Hepatic stellate cell (primary cell): ENCODE data around the gene DTNBP1.
A peak's percentile ranks its signal among the peaks of the same experiment; 100 is the strongest.

ENCODE experiments used
- DNase-seq: peaks from one replicate; pipeline ENCODE4 v3.0.0; 2011; ENCODE audit warnings: low spot score

The DTNBP1 gene

DNA sequence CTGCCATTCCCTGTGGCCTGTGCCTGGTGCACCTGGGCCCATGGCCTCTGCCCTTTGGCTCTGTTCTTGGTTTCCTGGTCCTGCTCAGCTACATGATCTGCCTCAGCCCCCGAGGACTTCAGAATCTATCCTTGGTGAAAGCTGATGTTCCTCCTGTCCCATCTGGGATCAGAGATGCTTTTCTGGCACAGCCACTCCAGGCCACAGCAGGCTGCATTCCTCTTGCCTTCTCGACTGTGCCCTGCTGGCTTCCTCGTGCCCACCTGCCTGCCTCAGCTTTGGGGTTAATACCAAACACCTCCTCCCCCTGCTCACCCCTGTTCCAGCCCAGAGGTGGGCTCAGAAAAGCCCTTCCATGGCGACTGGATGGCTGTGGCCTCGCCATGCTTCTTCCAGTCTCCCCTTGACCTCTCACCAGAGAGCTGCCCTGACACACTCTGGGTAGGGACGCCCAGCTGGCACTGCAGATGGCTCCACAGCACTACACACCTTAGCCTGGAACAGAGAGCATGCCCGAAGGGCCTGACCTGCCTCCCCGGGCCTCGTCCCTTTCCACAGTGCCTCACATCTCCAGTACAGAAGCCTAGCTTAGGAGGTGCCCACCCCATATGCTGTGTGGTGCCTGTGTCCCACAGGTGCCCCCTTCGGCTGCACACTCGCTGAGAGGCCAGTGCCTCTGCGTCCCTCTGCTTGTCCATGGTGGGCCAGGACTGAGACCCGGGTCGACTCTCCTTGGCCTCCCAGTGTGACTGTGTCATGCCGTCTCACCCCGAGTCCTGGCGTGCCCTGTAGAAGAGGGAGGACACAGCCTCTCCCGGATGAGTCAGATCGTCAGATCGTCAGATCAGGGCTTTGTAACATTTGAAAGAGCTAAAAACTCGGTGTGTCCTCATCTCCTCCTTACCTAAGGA is 148.8 kb downstream of the DTNBP1 start:
- DNase-seq: no peak

DNA sequence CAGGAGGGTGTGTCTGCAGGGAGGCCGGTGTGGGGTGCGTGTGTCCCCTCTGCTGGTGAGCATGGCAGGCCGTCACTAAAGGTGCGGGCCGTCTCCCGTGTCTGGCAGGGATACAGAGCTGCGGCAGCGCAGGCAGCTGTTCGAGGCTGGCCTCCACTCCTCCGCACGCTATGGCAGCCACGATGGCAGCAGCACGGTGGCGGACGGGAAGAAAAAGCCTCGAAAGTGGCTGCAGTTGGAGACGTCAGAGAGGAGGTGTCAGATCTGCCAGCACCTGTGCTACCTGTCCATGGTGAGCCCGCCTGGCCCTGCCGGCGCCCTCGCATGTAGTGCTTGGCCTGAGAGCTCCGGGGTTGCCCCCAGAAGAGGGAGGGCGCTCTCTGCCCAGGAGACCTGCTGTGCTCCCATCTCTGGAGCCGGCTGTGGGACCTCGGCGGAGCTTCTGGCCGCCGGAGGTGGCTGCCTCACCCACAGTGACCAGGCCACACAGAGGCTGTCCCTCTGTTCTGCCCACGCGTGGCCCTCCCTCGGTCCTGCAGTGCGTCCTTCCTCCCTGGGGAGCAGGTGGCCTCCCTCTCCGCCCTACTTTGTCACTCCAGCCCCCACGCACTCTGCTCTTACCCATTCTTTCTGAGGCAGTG is 149.6 kb downstream of the DTNBP1 start:
- no peak for DNase-seq

DNA sequence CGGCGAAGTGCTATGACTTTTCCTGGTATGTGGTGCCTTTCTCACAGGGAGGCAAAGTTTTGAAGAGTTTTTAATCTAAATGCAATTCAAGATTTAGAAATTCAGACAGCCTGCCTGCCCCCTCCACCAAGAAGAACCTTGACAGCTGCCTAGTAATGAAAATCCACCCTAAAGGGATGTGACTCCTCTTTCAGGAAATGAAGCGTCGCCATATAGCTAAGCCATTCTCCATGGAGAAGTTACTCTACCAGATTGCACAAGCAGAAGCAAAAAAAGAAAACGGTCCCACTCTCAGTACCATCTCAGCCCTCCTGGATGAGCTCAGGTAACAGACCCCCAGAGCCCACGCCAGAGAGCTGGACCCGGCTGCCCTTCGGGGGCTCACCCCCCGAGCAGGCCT is 150.1 kb downstream of the DTNBP1 start:
- DNase-seq: no peak

DNA sequence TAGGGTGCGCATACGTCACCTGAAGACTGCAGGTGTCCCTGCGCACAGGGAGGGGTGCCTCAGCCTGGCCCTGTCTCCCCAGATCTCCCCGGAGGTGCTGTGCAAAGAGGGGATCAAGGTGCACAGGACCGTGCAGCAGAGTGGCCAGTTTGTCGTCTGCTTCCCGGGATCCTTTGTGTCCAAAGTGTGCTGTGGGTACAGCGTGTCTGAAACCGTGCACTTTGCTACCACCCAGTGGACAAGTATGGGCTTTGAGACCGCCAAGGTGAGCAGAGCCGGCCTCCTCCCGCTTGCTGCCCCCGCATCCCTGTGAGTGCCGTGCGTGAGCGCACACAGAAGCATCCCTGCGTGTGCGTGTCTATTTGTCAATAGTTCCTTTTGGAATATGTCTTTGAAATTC is 150.7 kb downstream of the DTNBP1 start:
- no peak for DNase-seq

DNA sequence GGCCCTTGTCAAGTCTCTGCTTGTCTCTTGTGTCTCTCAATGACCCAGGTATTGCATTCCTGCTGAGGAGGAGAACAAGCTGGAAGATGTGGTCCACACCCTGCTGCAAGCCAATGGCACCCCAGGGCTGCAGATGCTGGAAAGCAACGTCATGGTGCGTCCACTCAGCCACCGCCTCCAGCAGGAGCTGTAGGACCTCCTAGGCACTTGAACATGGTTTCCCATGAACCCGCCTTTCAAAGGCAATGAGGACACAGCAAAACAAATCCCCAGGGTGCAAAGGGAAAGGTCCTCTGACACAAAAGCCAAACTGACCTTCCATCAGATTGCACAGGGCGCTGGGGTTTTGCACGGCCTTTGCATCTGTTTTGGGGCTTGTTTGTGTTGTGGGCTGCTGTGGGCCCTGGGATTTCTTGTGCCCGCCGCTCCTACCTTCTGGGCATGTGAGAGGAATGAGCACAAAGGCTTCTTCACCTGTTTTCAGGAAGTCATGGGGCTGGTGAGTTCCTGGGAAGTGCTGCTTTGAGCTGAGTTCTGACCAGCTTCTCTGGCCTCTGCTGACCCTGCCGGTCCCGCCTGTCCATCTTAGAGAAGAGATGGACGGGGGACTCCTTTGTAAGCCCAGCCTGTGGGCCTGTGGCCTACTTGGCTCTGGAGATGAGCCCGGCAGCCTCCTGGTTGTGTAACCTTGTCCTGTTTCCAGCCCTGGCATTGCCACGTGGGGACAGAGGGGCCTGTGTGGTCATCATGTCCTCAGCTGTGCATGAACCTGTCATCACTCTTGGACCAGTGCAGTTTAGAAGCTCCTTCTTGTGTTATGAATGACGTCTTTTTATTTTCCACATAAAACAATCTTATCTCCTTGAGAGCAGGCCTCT is 151.3 kb downstream of the DTNBP1 start:
- DNase-seq: no peak

DNA sequence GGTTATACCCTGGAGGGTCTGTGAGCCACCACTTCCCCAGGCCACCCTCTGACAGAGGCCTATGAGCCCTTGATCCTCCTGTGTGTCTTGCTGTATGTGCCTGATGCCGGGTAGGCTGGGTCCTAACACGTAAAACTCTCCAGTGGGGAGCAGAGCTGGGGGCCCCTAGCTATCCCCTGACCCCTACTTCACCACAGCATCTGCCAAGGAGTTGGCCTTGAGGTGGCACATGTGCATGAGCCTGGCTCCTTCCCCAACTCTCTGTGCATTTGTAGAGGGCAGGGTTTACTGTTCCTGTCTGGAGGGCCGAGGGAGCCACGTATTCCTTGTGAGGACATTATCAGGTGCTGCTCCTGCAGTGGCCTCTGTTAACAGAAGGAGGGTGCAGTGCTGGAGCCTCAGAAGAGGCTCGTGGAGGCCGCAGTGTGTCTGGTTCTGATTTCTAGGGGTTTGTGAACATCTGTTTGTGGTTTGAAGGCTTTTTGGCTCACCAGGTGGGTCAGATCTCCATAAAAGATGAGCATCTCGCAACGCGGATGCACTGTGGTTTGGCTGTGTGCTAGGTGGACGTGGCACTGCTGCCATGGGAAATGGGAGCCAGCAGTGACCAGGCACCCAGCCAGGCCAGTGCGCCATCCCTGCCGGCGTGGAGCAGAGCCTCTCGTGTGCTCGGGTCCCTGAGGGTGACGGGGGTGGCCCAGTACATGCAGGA is 152.1 kb downstream of the DTNBP1 start:
- DNase-seq: no peak

DNA sequence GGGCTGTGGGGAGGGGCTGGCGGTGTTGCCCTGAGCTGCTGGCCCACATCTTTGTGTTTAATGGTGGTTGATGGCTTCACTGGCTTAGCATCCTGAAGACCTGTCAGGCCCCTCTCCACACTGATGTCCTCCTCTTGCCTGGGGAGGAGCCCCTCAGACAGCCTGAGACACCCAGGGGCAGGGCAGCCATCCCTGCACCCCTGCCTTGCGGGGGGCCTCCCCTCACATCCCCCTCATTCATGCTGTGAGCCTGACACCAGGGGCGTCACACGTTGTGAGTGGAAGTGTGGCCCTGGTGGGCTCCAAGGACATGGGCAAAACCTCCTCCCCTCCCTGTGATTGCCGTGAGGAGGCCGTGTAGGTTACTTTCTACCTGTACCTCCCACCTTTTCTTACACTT is 152.7 kb downstream of the DTNBP1 start:
- DNase-seq: no peak

DNA sequence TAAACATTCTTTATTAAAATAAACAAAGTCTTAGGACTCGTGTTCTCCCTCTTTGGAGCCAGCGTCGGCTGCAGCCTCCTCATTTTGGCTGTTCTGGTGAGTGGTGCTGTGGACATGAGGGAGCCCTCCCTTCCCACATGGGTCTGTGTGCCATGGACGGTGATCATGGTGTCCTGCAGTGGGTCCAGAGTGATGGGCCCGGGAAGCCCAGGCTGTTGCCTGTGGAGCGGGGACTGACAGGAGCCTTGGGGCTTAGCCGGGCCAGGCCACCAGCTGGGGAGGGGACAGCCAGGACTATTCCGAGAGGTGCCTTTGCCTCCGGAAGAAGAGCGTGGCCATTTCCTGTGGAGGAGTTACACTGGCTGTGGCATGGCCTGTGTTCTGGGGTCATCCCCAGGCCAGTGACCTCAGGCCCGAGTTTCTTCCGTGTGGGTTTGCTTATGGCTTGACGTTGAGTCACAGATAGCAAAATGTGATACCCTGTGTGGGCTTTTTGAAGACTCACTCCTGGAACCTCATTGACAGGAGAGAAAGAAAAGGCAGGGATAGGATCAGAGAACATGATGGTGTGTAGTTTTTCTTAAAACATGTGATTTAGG is 153.4 kb downstream of the DTNBP1 start:
- no peak for DNase-seq

DNA sequence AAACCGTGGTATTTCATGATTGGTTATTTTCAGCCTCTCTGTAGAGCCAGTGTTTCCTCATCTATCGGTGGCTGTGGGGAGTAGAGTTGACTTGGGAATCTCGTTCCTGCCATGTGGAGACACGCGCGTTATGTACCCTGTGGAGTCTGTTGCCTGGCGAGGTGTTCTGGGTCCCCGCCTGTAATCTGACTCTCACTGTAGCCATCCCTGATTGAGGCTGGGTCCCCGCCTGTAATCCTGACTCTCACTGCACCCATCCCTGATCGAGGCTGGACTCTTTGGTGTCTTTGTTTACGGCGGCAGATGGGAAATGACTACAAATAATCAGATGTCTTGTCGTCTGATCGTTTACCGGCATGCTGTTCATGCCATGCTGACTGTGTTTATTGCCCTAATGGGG is 153.9 kb downstream of the DTNBP1 start:
- no peak for DNase-seq

DNA sequence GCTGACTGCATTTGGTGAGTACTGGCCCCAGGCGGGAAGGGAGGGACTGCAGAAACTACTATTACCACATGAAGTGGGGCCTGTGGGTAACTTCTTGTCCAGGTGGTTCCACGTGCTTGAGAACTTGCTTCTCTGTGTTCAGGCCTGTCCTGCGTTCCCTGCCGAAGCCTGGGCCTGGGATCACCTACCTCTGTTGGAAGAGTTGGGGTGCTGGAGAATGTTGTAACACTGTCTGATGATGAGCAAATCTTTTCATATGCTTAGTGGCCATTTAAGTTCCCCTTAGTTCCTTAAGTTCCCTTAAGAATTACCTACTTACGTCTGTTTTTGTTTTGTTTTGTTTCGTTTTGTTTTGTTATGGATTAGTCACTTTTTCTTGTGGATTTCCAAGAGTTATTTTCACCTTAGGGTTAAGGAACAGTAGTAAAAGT is 154.4 kb downstream of the DTNBP1 start:
- no peak for DNase-seq

DNA sequence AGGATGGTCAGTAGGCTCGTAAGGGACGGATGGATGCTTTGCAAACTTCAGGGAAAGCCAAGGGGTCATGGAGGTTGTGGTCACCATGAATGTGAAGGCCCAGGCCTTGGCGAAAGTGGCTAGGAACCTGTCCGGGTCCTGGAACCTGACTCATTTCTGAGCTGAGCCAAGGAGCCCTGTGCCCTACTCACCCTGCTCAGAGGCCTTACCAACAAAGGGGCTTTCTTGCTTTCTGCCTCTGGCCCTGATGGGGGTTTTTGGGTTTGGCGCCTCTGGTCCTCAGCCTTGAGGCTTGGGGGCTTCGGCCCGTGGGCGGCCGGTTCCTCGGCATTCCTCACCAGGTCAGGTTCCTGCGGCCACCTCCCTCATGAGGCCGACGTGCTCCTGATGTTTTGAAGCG is 155.1 kb downstream of the DTNBP1 start:
- no peak for DNase-seq

DNA sequence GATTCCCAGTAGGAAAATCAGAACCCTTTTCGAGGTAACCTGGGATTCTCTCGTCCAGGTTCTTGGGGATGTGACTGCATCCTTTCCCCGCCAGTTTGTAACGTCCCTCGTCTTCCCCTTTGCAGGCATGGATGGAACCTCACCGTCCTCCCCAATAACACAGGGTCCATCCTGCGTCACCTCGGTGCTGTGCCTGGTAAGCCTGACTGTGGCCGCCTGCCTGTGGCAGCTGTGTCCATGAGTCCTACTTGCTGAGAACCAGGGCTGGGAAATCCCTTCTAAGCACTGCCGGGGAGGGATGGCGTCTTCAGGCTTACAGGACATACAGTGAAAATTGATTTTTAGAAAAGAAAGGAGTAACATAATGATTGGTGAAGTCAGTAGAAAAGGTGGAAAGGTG is 155.6 kb downstream of the DTNBP1 start:
- DNase-seq: no peak

DNA sequence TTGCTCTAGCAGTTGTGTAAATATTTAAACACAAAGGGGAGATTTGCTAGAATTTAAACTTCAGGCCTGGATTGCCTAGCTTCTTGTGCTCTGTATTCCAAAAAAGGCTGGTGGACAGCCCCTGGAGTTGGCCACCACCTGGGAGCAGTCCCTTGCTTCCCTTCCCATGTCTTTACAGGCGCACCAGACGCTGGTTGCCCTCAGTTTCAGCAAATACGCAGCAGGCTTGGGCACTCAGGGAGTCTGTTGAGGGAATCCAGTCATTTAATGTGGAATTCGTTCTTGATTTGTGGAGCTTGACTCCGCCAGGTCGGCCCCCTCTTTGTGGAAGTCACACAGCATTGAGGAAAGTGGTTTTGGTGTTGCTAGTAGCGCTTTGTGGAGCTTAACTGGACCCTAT is 156.8 kb downstream of the DTNBP1 start:
- DNase-seq: no peak

DNA sequence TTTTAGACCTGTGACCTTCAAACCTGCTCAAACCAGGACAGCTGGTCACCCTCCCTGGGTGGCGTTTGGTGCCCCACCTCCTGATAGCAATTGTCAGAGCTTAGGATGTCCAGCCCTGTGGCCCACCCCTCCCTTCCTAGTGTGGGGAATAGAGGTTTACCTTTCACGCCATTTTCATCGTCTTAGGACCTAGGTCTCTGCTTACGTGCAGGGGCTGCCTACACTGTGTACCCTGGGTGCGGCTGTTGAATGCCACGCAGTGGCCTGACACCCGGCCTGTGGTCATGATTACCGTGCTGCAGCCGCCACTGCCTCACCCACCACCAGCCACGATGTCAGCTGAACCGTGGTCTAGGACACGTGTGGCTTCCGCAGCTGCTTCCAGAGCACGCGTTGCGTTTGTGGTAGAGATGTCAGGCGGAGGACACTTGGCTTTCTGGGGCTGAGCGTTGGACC is 157.3 kb downstream of the DTNBP1 start:
- DNase-seq: no peak

DNA sequence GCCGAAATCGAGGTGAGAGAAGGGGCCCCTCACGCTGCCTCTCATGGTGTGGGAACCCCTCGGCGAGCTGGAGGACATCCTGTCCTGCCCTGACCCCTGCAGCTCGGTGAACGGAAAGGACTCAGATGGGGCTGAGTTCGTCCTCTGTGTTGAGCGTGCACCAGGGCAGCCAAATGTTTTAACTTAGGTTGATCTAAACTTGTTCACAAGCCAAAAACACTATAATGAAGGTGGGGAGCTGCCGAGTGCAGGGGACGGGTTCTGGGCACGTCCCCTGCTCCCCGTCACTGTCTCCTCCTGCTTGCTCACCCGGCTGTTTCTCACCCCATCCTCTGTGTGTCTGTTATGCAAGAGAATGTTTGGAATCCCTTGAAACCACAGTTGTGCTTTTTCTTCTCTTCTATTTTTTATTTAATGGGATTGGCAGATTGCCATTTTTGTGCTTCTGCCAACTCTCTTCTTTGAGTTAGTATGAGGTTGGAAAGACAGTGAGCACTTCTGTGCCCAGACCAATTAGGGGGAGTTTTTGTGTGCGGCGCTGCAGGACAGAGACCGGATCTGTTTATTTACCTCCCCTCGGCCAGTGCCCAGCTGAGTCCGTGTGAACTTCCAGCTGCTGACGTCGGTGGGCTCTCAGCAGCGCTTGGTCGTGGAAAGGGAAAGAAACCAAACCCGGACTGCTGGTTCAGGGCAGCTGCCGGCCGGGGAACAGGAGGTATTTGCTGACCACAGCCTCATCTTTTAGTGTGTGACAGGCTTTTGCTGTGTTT is 158.1 kb downstream of the DTNBP1 start:
- peak; percentile 89 for DNase-seq

DNA sequence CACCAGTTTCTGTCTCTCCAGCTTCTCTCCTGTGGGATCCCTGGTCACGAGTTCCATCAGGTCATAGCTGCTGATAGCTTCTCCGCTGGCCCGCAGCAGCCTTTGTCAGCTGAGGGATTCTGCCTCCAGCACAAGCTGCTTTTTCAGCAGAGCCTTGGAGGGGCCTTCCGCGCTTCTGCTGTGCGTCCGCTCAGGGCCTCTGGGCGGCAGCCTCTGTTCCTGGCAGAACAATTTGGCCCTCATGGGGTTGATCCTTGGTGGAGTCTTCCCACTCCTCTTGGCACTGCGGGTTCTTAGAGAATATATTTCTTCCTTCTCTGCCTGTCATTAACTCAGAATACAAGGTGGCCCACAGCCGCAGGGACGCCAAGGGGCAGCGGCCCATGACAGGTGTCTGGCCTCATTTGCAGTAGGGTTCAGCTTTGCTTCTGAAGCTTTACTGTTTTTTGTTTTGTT is 158.8 kb downstream of the DTNBP1 start:
- no peak for DNase-seq

DNA sequence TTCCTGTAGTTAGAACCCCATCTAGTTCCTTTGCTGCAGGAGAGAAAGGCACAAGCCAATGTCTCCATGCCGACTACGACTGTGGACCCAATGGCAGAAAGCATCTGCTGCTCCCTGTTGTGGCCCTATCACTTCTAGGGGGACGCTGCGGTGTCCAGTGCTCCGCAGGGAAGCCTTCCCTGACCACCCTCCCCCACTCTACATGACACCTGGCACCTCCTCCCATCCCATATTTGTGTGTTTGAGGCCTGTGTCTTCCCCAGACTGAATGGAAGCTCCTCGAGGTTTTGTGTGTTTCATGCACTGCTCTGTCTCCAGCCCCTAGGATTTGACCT is 159.5 kb downstream of the DTNBP1 start:
- no peak for DNase-seq

DNA sequence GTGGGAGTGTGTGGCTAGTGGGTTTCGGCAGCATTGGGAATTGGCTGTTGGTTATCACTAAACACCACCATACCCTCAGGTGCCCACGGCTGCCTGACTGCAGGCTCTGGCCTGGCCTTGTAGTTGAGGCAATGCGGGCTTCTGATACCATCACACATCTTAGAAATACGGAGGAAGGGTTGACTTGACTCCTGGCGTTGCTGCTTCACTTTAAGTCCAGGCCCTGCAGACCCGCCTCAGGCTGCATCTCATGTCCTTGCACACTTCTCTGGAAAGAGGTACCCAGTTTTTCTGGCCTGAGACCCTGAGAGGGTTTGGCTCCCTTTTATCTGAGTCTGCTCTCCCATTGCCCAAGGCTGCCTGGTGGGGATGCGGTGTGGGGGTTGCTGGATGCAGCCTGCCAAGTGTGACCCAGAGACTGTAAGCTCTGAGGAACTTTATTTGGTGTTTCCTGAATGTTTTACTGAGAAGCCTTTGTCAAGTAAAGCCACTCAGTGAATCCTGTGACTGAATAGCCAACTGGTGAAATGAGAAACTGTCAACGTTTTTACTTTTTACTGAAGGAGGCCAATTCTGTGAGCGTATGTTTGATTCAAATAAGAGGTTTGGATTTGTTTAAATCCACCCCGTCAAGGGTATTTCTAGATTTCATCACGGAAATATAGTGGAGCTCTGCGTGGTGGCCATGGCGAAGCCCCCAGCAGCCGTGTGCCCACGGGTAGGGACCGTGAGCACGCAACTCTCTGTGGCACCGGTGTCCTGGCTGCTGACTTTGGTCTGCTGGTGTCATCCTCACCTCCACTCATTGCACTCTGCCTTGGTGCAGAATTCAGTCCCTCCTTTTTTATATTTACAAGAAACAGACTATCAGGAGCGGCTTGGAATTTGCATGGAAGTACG is 160.1 kb downstream of the DTNBP1 start:
- DNase-seq: no peak

DNA sequence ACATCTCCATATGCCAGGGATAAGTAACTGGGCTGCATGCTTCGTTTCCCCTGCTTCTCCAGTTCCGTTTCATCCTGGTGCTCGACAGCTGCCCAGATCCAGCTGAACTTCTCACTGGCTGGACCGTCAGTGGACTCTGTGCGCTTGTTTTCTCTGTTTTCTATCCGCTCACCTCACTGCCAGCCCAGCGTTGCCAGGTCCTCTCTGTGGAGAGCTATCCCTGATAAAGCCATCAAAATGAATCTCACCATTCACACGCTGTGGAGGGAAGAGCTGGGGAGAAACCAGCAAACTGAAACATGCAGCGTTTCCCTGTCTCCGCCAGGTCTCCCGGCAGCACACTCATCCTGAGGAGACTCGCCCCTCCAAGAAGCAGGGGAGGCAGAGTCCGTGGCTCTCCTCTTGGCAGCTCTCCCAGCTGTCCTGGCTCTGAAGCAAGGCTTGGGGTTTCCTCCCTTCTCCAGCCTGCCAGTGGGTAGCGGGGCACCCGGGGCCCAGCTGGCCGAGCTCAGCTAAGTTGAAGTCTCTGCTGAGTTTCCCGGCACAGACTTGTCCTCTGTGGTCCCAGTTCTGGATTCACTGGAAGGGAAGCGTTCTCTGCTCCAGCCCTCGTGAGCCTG is 160.9 kb downstream of the DTNBP1 start:
- DNase-seq: no peak
